ENCODE results near the gene TIGD6. TPM values are rescaled to one million over a fixed set of nuclear protein-coding genes. Genes with fewer than 3 reads are reported as not detected.

The TIGD6 gene
- total RNA-seq: 5.9 and 6.6 TPM in 2 replicates

DNA sequence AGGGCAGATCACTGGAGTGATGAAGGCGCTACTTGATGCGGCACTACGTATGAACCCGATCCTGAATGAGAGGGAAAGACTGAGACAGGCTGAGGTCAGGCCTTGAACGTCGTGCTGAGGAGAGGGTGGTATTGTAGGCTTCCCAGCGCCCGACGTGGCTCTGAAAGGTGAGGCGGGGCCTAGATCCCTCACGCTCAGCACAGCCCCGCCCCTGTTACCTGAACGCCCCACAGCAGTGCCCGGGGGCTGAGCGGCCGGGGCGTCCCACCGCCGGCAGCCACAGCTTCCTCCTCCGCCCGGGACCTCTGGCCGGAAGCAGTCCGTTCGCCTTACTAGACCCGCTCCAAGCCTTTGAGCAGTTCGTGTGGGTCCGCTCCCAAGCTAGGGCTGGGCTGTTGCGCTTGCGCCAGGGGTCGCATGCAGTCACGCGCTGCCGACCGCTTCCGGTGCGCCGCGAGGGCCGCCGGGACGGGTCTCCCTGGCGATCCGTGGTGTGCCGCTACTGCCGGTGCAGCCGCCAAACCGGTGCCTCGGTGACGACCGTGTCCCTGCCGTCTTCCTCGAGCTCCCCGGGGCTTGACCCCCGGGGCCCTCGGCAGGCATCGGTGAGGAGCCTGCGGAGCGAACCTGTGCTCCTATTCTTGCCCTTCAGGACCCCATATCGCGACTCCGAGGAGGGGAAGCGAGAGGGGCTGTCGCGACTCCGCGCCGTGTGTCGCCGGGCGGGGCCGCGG is at the start of gene TIGD6, which contains the start of gene HMGXB3:
Gene TIGD6 (minus strand): TSS at position 399 of the 734 bp plus-strand sequence. CDS start 4,306 bp downstream, outside the sequence.
Gene HMGXB3 (plus strand): TSS at position 484 of the 734 bp plus-strand sequence. CDS start 4,114 bp downstream, outside the sequence.

DNA sequence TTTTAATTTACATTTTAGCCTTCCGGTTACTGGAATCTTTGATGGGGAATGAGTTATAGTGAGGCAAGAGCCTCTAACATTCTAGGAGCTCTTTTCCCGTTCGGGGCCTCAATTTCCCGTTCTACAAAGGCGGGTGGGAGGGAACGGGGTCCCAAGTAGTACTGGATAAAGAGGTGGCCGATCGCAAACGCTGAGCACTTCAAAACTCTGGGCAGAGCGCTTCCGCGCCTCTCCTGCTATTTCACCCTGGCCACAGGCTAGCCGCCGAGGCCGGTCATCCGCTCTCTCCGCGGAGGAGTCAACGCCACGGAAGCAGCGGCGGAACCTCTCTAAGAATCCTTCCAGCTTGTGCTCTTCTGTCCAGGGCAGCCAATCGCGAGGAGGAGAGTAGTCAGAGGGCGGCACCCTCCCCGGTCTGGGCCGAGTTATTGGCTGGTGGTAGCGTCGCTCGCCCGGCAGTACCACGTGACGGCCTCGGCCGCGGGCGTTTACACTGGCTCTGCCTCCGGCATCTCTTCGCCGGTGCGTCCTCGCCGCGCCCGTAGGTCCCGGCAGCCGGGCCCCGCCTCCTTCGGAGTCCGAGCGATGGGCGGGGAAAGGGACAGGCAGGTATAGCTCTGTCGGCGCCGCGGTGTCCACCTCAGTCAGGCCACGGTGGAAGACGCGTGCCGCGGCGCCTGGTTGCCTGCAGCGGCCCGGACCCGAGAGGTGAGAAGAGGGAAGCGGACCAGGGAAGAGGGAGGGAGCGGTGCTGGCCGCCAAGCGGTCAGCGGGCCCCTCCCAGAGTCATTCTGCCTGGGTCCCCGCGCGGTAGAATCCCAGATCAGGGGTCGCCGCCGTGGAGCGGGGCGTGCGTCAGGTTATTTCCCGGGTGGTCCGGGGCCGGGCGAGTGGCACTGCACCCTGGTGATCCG is 39.9 kb downstream of the TIGD6 start, which contains the start of gene SLC26A2:
Gene SLC26A2 (plus strand): TSS at position 487 of the 914 bp plus-strand sequence. CDS start 16,895 bp downstream, outside the sequence.

DNA sequence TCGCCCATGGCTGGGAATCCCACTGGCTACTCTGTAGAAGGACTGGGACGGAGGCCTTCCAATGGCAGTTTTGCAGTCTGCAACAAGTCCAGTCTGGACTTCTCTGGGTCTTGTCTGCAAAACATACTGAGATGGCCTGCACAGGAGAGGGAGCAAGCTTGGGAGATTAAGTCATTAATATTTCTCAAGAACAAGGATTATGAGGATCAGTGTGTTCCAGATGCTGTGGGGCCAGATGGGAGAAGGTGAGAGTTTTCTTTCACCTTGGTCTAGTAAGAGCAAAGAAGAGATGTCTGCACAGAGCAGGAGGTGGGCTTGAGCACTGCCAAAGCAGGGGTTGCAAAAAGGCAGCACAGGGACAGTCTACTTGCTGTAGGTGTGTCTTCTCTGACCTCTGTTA is 55.8 kb downstream of the TIGD6 start, which contains the start of gene PDE6A:
Gene PDE6A (minus strand): TSS at position 128 of the 400 bp plus-strand sequence. CDS start 120 bp downstream, at position 8.

Other genes with a start within 250 kb of the TIGD6 start
- gene PDE6A, start 55.9 kb downstream of the TIGD6 start, total RNA-seq: not detected in 2 replicates
- 7.4 and 8.2 TPM in 2 replicates for gene SLC26A2, start 39.9 kb downstream of the TIGD6 start, total RNA-seq
- 20.2 and 21.2 TPM in 2 replicates for gene HMGXB3, start 85 bp upstream of the TIGD6 start, total RNA-seq
- 0.15 TPM in 1 of 2 replicates, not detected in the other for gene CSF1R, start 85.9 kb upstream of the TIGD6 start, total RNA-seq
- gene PDGFRB, start 155.2 kb upstream of the TIGD6 start, total RNA-seq: 326 and 365 TPM in 2 replicates
- not detected in 2 replicates for gene CDX1, start 166.1 kb upstream of the TIGD6 start, total RNA-seq
- not detected in 2 replicates for gene SLC6A7, start 189.4 kb upstream of the TIGD6 start, total RNA-seq

All from cardiac ventricle fibroblast (primary cell).